Measurements from ENCODE around the gene ACTN4. TPM values are rescaled to one million over a fixed set of nuclear protein-coding genes. Genes with fewer than 3 reads are reported as not detected.

The ACTN4 gene
- total and polyA plus RNA-seq, 2 donors (not counting 1 experiment from before 2014, with no cell fraction given) = 108 to 164 TPM

DNA sequence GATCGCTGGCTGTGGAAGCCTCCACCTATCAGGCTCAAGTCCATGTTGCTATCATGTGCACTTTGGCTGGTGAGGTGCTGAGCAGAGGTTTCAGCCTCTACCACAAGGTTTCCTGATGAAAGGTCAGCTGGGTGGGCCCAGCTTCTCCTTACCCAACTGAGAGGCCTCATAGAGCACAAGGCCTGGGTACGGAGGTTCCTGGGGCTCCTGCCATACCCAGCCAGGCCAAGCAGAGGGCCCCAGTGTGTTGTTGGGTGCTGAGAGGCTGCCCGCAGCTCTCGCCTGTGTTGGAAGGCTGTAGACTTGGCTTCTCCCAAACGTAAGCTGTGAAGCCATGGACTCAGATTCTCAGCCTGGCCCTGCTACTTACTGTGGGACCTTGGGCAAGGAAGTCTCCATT, 28.2 kb downstream of the ACTN4 start:
- no peak overlapping the region for H2AFZ ChIP-seq (ENCODE audit: insufficient read depth, low read depth, low read length, poor library complexity, severe bottlenecking)
- WGBS (ENCODE audit: insufficient coverage) = 87% methylated on average over 5 of the region's 5 CpGs
- Mint-ChIP-seq H3K4me3 (no peak overlapping the region), H3K4me1 (peaks cover 73% of the 10 kb centered on the region), H3K9me3 (ENCODE audit: insufficient read depth) (no peaks in the 10 kb centered on the region), H3K27me3 (no peaks in the 10 kb centered on the region), H3K27ac (no peak overlapping the region)
- peaks cover 0 to 3% of the 10 kb centered on the region in 2 experiments for H3K36me3 ChIP-seq (replicated peaks in 1 of 2; ENCODE audit: control extremely low read depth in 1 of 2, control insufficient read depth in 1 of 2, extremely low read depth in 1 of 2, insufficient read depth in 2 of 2, low read length in 1 of 2)
- H3K4me3 ChIP-seq (ENCODE audit: control extremely low read depth in 1 of 5, extremely low read depth in 1 of 5, insufficient read depth in 1 of 5, low read depth in 2 of 5, low read length in 4 of 5) = no peak overlapping the region
- POLR2A ChIA-PET = no interaction called here
- TF ChIP-seq, protein P1, sequence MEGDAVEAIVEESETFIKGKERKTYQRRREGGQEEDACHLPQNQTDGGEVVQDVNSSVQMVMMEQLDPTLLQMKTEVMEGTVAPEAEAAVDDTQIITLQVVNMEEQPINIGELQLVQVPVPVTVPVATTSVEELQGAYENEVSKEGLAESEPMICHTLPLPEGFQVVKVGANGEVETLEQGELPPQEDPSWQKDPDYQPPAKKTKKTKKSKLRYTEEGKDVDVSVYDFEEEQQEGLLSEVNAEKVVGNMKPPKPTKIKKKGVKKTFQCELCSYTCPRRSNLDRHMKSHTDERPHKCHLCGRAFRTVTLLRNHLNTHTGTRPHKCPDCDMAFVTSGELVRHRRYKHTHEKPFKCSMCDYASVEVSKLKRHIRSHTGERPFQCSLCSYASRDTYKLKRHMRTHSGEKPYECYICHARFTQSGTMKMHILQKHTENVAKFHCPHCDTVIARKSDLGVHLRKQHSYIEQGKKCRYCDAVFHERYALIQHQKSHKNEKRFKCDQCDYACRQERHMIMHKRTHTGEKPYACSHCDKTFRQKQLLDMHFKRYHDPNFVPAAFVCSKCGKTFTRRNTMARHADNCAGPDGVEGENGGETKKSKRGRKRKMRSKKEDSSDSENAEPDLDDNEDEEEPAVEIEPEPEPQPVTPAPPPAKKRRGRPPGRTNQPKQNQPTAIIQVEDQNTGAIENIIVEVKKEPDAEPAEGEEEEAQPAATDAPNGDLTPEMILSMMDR (IDR thresholded peaks at IDR 0.05) = no peak
- TF ChIP-seq EZH2 (IDR thresholded peaks at IDR 0.05; ENCODE audit: borderline replicate concordance, insufficient read depth, low read depth, low read length, poor library complexity, severe bottlenecking) = no peak
- intact Hi-C loops (cut with micrococcal nuclease) = no loop called here
- no peak overlapping the region for H3K27ac ChIP-seq (ENCODE audit: low read length in 2 of 2)
- CTCF ChIA-PET = no interaction called here
- no peaks in the 10 kb centered on the region for H3K27me3 ChIP-seq (replicated peaks in 1 of 4; ENCODE audit: control extremely low read depth in 1 of 4, control insufficient read depth in 3 of 4, insufficient read depth in 4 of 4, low read length in 3 of 4)
- DNase-seq (no peak), ATAC-seq (ENCODE audit: low read depth) (no peak)
- H3K4me2 ChIP-seq (replicated peaks; ENCODE audit: low read depth, low read length, poor library complexity, severe bottlenecking) = peak overlapping the region; percentile 42
- H3K4me1 ChIP-seq (ENCODE audit: control insufficient read depth in 2 of 2, insufficient read depth in 2 of 2, low read length in 2 of 2) = peaks cover 42 to 64% of the 10 kb centered on the region in 2 donors
- H4K20me1 ChIP-seq (ENCODE audit: control insufficient read depth, insufficient read depth, low read length, poor library complexity, severe bottlenecking) = peaks cover 52% of the 10 kb centered on the region
- H3K9ac ChIP-seq (ENCODE audit: low read length) = no peak overlapping the region
- H3K79me2 ChIP-seq (ENCODE audit: control insufficient read depth, insufficient read depth, low read length) = peaks cover 95% of the 10 kb centered on the region
- no peaks in the 10 kb centered on the region for H3K9me3 ChIP-seq (ENCODE audit: control extremely low read depth in 1 of 3, control insufficient read depth in 2 of 3, insufficient read depth in 1 of 3, low read length in 2 of 3)

DNA sequence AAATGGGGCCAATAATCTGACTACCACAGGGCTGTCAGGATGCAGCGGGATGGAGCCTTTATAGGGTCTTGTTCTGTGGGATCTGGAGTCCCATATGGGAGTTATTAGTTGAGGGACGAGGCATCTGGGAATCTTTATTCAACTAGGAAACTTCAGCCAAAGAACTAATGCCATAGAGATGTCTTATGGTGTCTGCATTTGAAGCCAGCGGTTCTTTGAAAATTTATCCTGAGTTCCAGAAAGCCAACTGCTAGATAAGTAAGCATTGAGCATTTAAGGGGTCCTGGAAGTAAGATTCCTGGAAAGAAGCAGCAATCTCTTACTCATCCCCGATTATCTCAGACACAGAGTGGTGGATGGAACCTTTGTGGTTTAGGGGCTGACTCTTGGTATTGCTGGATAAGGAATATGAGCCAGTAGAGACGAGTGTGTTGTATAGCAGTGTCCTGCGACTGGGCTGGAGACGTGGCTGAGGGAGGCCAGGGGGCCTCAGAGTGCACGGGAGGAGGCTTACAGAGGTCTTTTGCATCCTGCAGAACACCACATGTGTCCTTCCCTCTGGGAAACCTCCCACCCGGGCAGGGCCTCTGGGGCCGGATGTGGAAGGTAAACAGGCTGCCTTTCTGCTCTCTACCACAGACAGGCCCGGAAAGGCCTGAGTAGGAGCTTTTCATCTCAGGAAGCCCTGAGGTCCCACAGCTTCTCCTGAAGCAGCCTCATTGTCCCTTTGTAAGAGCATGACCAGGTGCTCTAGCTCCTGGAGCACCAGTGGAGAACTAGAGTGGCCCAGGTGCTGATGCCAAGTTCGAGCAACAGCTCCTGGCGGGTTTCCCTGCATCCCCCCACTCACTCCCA, 28.8 kb downstream of the ACTN4 start:
- peaks cover 58% of the 10 kb centered on the region for H4K20me1 ChIP-seq (ENCODE audit: control insufficient read depth, insufficient read depth, low read length, poor library complexity, severe bottlenecking)
- H3K4me3 ChIP-seq (ENCODE audit: control extremely low read depth in 1 of 5, extremely low read depth in 1 of 5, insufficient read depth in 1 of 5, low read depth in 2 of 5, low read length in 4 of 5) = no peak overlapping the region
- H3K4me2 ChIP-seq (replicated peaks; ENCODE audit: low read depth, low read length, poor library complexity, severe bottlenecking) = peak overlapping the region; percentile 42
- H3K27me3 Mint-ChIP-seq = no peaks in the 10 kb centered on the region
- H3K9ac ChIP-seq (ENCODE audit: low read length) = peak overlapping the region; percentile 1
- peak overlapping the region; percentile 11 for H3K4me3 Mint-ChIP-seq
- ATAC-seq (ENCODE audit: low read depth) (no peak), DNase-seq (no peak)
- H3K4me1 Mint-ChIP-seq = peaks cover 70% of the 10 kb centered on the region
- ChIA-PET CTCF (no interaction called here), POLR2A (no interaction called here)
- H3K9me3 Mint-ChIP-seq (ENCODE audit: insufficient read depth) = no peaks in the 10 kb centered on the region
- WGBS (ENCODE audit: insufficient coverage) = 22% methylated on average over 7 of the region's 13 CpGs
- no peaks in the 10 kb centered on the region for H3K27me3 ChIP-seq (replicated peaks in 1 of 4; ENCODE audit: control extremely low read depth in 1 of 4, control insufficient read depth in 3 of 4, insufficient read depth in 4 of 4, low read length in 3 of 4)
- peaks cover 42 to 60% of the 10 kb centered on the region in 2 donors for H3K4me1 ChIP-seq (ENCODE audit: control insufficient read depth in 2 of 2, insufficient read depth in 2 of 2, low read length in 2 of 2)
- H2AFZ ChIP-seq (ENCODE audit: insufficient read depth, low read depth, low read length, poor library complexity, severe bottlenecking) = no peak overlapping the region
- no peaks in the 10 kb centered on the region for H3K9me3 ChIP-seq (ENCODE audit: control extremely low read depth in 1 of 3, control insufficient read depth in 2 of 3, insufficient read depth in 1 of 3, low read length in 2 of 3)
- peak overlapping the region in 1 of 2 donors; percentile 3 for H3K27ac ChIP-seq (ENCODE audit: low read length in 2 of 2)
- TF ChIP-seq, protein P1 (IDR thresholded peaks at IDR 0.05) = no peak
- no peak for TF ChIP-seq EZH2 (IDR thresholded peaks at IDR 0.05; ENCODE audit: borderline replicate concordance, insufficient read depth, low read depth, low read length, poor library complexity, severe bottlenecking)
- peaks cover 0 to 3% of the 10 kb centered on the region in 2 experiments for H3K36me3 ChIP-seq (replicated peaks in 1 of 2; ENCODE audit: control extremely low read depth in 1 of 2, control insufficient read depth in 1 of 2, extremely low read depth in 1 of 2, insufficient read depth in 2 of 2, low read length in 1 of 2)
- intact Hi-C loops (cut with micrococcal nuclease) = no loop called here
- H3K79me2 ChIP-seq (ENCODE audit: control insufficient read depth, insufficient read depth, low read length) = peaks cover 95% of the 10 kb centered on the region
- H3K27ac Mint-ChIP-seq = peak overlapping the region; percentile 4

Measured in B cell (primary cell).